Activated CD8-positive, alpha-beta T cell treated with anti-CD3 and anti-CD28 coated beads for 36 hours (primary cell): ENCODE data around the gene DDX1. TPM values are rescaled to one million over a fixed set of nuclear protein-coding genes. Genes with fewer than 3 reads are reported as not detected.
A peak's percentile ranks its signal among the peaks of the same experiment; 100 is the strongest.

ENCODE experiments used
- ATAC-seq: fragments of 200-7000 bp; cut with Tn5 transposase; one replicate; pipeline ENCODE4 v1.10.0; 2021; ENCODE audit warnings: mild to moderate bottlenecking, moderate library complexity
- CTCF ChIA-PET: fragments of 350-600 bp; sonication (Branson Sonifier 250); formaldehyde crosslinking; loops from one replicate; lab custom pipeline; 2021; ENCODE audit warnings: antibody characterized with exemption; lab: Charles Lee
- POLR2A ChIA-PET: fragments of 350-600 bp; sonication (Branson Sonifier 250); formaldehyde crosslinking; loops from one replicate; lab custom pipeline; 2021; ENCODE audit warnings: antibody characterized with exemption; lab: Charles Lee
- DNase-seq: peaks from one replicate; pipeline ENCODE4 v3.0.0-alpha.2; 2020
- H3K27ac Mint-ChIP-seq: one replicate; pipeline ENCODE4 v1.8.0; 2021; ENCODE audit warnings: mild to moderate bottlenecking, mixed read lengths
- H3K27me3 Mint-ChIP-seq: one replicate; pipeline ENCODE4 v1.8.0; 2021; ENCODE audit warnings: mixed read lengths
- H3K36me3 Mint-ChIP-seq: one replicate; pipeline ENCODE4 v1.8.0; 2021; ENCODE audit warnings: low read depth, mixed read lengths
- H3K4me1 Mint-ChIP-seq: one replicate; pipeline ENCODE4 v1.8.0; 2021; ENCODE audit warnings: low read depth, mixed read lengths
- H3K4me3 Mint-ChIP-seq: one replicate; pipeline ENCODE4 v1.8.0; 2021; ENCODE audit warnings: mild to moderate bottlenecking, moderate library complexity, mixed read lengths
- H3K9me3 Mint-ChIP-seq: one replicate; pipeline ENCODE4 v1.8.0; 2021; ENCODE audit warnings: mixed read lengths
- CTCF ChIP-seq: fragments of 200-600 bp; IDR thresholded peaks from one replicate; pipeline ENCODE4 v1.8.0; 2022; ENCODE audit warnings: antibody characterized with exemption, mild to moderate bottlenecking
- intact Hi-C: fragments of 100-400 bp; cut with micrococcal nuclease; formaldehyde crosslinking; loops from one replicate; pipeline ENCODE4 v1.10.0; 2022
- total RNA-seq, 2 experiments: library from RNA; stranded (reverse); gene quantifications; one replicate each; pipeline ENCODE4 v1.2.3, GENCODE V29; 2021

DDX1 gene
- total RNA-seq, 2 experiments from 2014 or later: 90.3 to 92.5 TPM

GRCh38 chr2:15633043-15633970 lies 41.6 kb downstream of the DDX1 start:
- Mint-ChIP-seq H3K4me1 (peaks cover 2% of the 10 kb centered on the region), H3K27me3 (no peaks in the 10 kb centered on the region), H3K36me3 (peaks cover 43% of the 10 kb centered on the region), H3K27ac (peak overlapping the region; percentile 71), H3K4me3 (no peak overlapping the region), H3K9me3 (no peaks in the 10 kb centered on the region)
- POLR2A ChIA-PET: interaction anchor here (0.8 kb wide), 1 partner anchor 115 kb away, joined by 3 read pairs; no protein-coding TSS in a partner anchor
- CTCF ChIA-PET: interaction anchor here (0.8 to 1.4 kb wide), 2 partner anchors 11 to 975 kb away, joined by 3 read pairs; no protein-coding TSS in a partner anchor
- TF ChIP-seq CTCF: no peak
- intact Hi-C loops: no loop called here
- ATAC-seq (no peak), DNase-seq (no peak)

GRCh38 chr2:15633971-15634346 lies 42.3 kb downstream of the DDX1 start:
- Mint-ChIP-seq H3K36me3 (peaks cover 46% of the 10 kb centered on the region), H3K4me1 (peaks cover 2% of the 10 kb centered on the region), H3K27me3 (no peaks in the 10 kb centered on the region), H3K27ac (no peak overlapping the region), H3K4me3 (no peak overlapping the region), H3K9me3 (no peaks in the 10 kb centered on the region)
- CTCF ChIA-PET: interaction anchor here (1.4 kb wide), 1 partner anchor 12 kb away, joined by 3 read pairs; no protein-coding TSS in a partner anchor
- intact Hi-C loops: no loop called here
- no peak for ATAC-seq
- no peak for DNase-seq
- POLR2A ChIA-PET: no interaction called here
- no peak for TF ChIP-seq CTCF

- ATAC-seq: no peak
- Mint-ChIP-seq H3K27me3 (no peaks in the 10 kb centered on the region), H3K27ac (no peak overlapping the region), H3K4me1 (peaks cover 2% of the 10 kb centered on the region), H3K36me3 (peaks cover 48% of the 10 kb centered on the region), H3K9me3 (no peaks in the 10 kb centered on the region), H3K4me3 (no peak overlapping the region)
- no peak for TF ChIP-seq CTCF
- ChIA-PET CTCF (interaction anchor here (1.0 to 1.4 kb wide), 3 partner anchors 10 to 18 kb away, joined by 3 to 4 read pairs (median 3); no protein-coding TSS in a partner anchor), POLR2A (no interaction called here)
- intact Hi-C loops: no loop called here
- DNase-seq: no peak
Observed at GRCh38 chr2:15634846-15635490, 43.3 kb downstream of the DDX1 start.

- ChIA-PET POLR2A (no interaction called here), CTCF (interaction anchor here (0.6 to 1.6 kb wide), 5 partner anchors 8 to 972 kb away, joined by 3 to 5 read pairs (median 3); no protein-coding TSS in a partner anchor)
- intact Hi-C loops: loop anchor here (2.0 kb wide), 1 partner anchor 972 kb away; no protein-coding TSS in a partner anchor
- no peak overlapping the region for H3K27ac Mint-ChIP-seq
- peaks cover 5% of the 10 kb centered on the region for H3K9me3 Mint-ChIP-seq
- no peaks in the 10 kb centered on the region for H3K27me3 Mint-ChIP-seq
- no peak overlapping the region for H3K4me3 Mint-ChIP-seq
- H3K36me3 Mint-ChIP-seq: peaks cover 52% of the 10 kb centered on the region
- ATAC-seq (peak; percentile 83), DNase-seq (peak; percentile 82)
- peak; percentile 95 for TF ChIP-seq CTCF
- H3K4me1 Mint-ChIP-seq: peaks cover 2% of the 10 kb centered on the region
Observed at GRCh38 chr2:15636972-15637785, 45.5 kb downstream of the DDX1 start.
